IPS DF 6.9 (cell line): ENCODE results near the gene TMEM191C.
A peak's percentile ranks its signal among the peaks of the same experiment; 100 is the strongest.
"Not testable (repeated sequence)": the region's sequence is repeated elsewhere in the genome, so short reads cannot be mapped to it uniquely, and the experiment has no call there.

Experiments
- DNase-seq: peaks from one replicate; pipeline ENCODE4 v3.0.0-alpha.2; 2013; ENCODE audit warnings: low read depth, low spot score
- H3K27ac ChIP-seq: one replicate; pipeline ENCODE4 v1.5.1; 2013; ENCODE audit warnings: low read length, control low read depth
- H3K27me3 ChIP-seq: 2 replicates; pipeline ENCODE4 v1.6.1; 2013; ENCODE audit warnings: mild to moderate bottlenecking, low read length; ENCODE audit not compliant: control insufficient read depth, insufficient read depth
- H3K36me3 ChIP-seq: 2 replicates; pipeline ENCODE4 v1.6.1; 2013; ENCODE audit warnings: low read length; ENCODE audit not compliant: control insufficient read depth, insufficient read depth
- H3K4me1 ChIP-seq: 2 replicates; pipeline ENCODE4 v1.6.1; 2013; ENCODE audit warnings: low read length; ENCODE audit not compliant: control insufficient read depth, insufficient read depth
- H3K4me3 ChIP-seq: 2 replicates; pipeline ENCODE4 v1.5.1; 2013; ENCODE audit warnings: mild to moderate bottlenecking, low read length
- H3K9me3 ChIP-seq: 2 replicates; pipeline ENCODE4 v1.6.1; 2013; ENCODE audit warnings: low read length, inconsistent platforms; ENCODE audit not compliant: control insufficient read depth, insufficient read depth
- WGBS: extraction: QIAGEN DNeasy Blood & Tissue Kit; methylation state at CpG from one replicate; pipeline ENCODE4 v1.1.7; 2013; ENCODE audit warnings: mixed read lengths, missing lambda C conversion rate; ENCODE audit not compliant: insufficient read length, insufficient coverage; 5-methylcytosine and 5-hydroxymethylcytosine counted together

Gene TMEM191C

DNA sequence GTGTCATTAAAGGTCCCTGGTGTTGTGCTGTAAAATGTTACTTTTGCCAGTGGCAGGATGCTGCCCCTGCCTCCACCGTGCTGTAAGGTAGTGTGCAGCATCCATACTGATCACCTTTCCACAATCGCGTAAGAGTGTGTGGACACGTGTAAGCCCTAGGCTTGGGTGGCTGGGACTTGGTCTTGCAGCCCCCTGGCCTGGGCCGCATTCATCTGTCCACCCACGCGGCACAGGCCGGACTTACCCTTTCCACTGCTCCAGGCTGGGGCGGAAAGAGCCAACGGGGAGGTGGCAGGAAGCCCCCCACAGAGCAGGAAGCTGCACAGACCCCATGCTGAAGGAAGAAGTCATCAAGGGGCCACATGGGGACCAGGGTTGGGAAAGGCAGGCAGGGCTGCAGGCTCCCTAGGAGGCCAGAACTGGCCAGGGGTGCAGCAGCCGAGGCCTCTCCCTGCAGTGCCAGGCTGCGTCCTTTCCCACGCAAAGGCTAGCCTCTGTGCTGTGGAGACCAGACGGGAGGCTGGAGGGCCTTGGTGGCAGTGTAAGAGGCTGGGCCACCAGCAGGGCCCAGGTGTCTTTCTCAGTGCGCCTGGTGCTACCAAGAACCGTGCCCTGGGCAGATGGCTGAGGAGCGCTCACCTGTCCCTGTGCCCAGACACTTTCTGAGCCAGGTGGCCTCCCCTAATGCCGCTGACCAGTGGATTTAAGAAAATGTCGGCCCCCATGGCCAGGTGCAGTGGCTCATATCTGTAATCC is 11.7 kb upstream of the TMEM191C start:
- no peak overlapping the region for H3K27ac ChIP-seq
- H3K36me3 ChIP-seq: no peaks in the 10 kb centered on the region; the same call in 1 of the 2 replicates
- H3K4me3 ChIP-seq: no peak overlapping the region
- peaks cover 8% of the 10 kb centered on the region; the same call in 1 of the 2 replicates for H3K4me1 ChIP-seq
- no peak for DNase-seq
- H3K27me3 ChIP-seq: no peaks in the 10 kb centered on the region
- no peaks in the 10 kb centered on the region for H3K9me3 ChIP-seq
- no CpG with 5 or more reads among the region's 19 CpGs for WGBS

DNA sequence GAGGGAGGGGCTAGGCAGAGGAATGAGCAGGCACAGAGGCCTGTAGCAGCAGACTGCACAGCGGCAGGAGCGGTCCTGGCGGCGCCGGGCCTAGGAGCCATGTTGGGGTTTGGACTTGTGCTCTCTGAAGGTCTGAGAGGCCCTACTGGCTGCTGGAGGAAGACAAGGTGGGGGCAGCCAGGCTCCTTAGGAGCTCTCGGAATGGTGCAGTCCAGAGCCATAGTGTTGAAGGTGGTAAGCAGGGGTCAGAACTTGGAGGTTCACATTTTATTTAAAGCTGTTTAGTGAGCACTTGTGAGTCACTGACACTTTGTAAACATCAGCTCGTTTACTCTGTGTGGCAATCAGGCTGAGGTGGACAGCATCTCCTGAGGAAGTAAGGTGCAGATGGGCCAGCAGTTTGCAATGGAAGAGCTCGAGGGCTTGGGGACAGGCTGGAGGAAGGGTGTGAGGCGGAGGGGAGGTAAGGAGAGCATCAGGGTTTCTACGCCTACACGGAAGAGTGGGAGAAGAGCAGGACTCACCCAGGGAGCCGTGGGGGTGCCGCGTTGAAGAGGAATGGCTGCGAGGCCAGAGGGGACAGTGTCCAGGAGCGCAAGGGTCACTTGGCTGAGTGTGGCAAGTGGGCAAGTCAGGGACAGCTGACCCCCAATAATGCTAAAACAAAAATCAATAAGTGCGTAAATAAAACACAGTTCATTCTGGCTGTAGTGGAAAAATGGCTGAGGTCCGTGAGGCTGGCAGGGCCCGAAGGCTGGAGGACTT is 10.0 kb upstream of the TMEM191C start:
- no CpG with 5 or more reads among the region's 19 CpGs for WGBS
- DNase-seq: no peak
- Histone ChIP-seq H3K36me3 (no peaks in the 10 kb centered on the region), H3K9me3 (no peaks in the 10 kb centered on the region), H3K27ac (no peak overlapping the region), H3K4me1 (peaks cover 8% of the 10 kb centered on the region; the same call in 1 of the 2 replicates), H3K27me3 (no peaks in the 10 kb centered on the region), H3K4me3 (no peak overlapping the region)

DNA sequence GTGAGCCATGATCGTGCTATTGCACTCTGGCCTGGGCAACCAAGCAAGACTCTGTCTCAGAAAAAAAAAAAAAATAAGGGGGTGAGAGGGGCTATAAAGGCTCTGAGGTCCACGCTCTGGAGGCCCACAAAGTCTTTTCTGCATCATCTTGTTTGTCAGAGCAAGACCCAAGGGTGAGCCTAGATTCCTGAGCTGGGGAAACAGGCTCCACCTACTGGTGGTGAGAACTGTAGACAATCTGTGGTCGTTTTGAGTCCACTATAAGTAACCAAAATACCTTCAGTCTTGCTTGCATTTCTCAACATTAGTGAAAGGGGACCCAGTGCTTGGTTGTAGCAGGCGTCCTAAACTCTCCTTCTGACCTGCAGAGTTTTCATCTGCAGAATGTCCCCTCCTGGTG is 4.5 kb upstream of the TMEM191C start:
- not testable (repeated sequence) for H3K4me3 ChIP-seq, H3K36me3 ChIP-seq, H3K9me3 ChIP-seq, H3K27me3 ChIP-seq, H3K27ac ChIP-seq, DNase-seq, H3K4me1 ChIP-seq
- no CpG with 5 or more reads among the region's 4 CpGs for WGBS

DNA sequence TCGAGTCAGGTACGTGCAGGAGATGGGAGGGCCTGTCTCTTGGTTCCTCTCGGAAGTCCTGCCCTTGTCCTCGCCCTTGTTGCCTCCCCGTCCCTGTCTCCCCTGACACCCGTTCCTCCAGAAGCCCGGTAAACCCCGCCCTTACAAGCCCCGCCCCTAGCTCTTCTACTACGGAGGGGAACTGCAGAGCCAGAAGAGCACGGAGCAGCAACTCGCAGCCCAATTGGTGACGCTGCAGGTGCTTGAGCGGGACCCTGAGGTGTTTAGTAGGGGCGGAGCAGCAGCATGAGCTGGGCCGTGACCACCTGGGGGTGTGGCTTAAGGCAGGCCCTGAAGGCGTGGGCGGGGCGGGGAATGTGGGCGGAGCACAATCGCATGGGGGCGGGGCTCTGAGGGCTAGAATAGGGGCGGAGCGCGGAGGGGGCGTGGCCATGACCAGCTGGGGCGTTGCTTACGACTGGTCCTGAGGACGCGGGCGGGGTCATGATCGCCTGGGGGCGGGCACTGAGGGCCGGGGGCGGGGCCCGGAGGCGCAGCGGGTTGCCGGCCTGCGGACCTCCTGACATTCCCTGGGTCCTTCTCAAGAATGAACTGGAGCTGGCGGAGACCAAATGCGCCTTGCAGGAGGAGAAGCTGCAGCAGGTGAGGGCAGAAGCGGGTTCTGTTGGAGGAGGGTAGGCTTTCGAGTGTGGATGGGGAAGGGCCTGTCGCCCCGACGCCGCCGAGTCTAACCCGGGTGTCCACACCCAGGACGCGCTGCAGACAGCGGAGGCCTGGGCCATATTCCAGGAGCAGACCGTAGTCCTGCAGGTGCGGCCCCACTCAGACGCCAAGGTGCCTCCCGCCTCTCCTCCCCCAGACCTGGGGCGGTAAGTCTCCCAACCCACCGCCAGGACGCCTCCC is 1.3 kb downstream of the TMEM191C start:
- not testable (repeated sequence) for H3K36me3 ChIP-seq, H3K27me3 ChIP-seq, H3K9me3 ChIP-seq, H3K27ac ChIP-seq, H3K4me1 ChIP-seq
- peak; percentile 25 for DNase-seq
- H3K4me3 ChIP-seq: peak overlapping the region; percentile 46; the same call in 1 of the 2 replicates
- no CpG with 5 or more reads among the region's 60 CpGs for WGBS

DNA sequence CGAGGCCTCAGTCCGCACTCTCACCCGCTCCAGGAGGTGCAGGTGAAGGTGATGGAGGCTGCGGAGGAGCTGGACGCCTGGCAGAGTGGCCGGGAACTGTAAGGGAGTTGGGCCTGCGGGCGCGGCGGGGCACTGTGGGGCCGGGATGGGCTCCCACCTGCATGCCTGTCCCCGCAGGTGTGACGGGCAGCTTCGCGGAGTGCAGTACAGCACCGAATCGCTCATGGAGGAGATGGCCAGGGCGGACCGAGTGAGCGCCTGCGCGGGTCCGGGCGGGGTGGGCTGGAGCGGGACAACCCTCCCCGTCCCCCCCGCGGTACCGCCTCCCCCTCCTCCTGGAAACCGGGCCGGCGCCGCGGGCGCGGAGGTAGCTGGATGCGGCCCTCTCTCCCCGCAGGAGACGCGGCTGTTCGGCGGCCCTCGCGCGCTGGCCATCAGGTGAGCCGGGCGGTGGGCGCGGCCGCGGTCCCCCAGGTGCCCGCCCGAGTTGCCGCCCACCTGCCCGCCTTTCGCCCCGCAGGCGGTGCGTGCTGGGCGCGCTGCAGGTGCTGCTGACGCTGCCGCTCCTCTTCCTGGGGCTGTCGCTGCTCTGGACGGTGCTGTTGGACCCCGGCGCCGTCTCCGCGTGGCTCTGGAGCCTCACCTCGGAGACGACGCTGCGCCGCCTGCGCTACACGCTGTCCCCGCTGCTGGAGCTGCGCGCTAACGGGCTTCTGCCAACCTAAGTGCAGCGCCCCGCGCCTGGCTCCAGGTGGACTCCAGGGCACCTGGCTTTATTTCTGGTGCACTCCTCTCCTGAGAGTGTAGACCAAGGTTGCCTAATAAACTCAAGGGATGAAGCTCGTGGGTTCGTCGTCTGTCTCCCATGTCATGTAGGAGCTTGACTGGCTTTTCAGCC is 2.2 kb downstream of the TMEM191C start:
- H3K4me3 ChIP-seq, H3K36me3 ChIP-seq, H3K27ac ChIP-seq, DNase-seq, H3K4me1 ChIP-seq, H3K27me3 ChIP-seq, H3K9me3 ChIP-seq: not testable (repeated sequence)
- WGBS: no CpG with 5 or more reads among the region's 87 CpGs

DNA sequence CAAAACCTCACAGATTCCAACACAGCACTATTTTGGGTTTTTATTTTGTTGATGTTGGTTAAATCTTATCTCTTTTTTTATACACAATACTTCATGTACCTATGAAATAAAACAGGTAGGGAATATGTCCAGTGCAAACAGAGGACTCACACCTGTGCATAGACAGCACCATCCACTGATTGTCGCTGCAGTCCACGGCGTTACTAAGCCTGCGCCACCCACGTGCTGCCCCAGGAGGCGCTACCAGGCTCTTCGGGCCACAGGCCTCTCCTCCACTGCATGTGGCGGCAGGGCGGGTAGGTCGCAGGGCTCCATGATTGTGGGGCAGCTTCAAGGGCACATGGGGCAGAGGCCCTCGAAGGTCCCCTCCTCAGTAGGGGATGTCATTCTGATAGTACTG is 5.8 kb downstream of the TMEM191C start:
- H3K4me3 ChIP-seq, H3K36me3 ChIP-seq, DNase-seq, H3K9me3 ChIP-seq, H3K27ac ChIP-seq, H3K27me3 ChIP-seq, H3K4me1 ChIP-seq: not testable (repeated sequence)
- WGBS: no CpG with 5 or more reads among the region's 11 CpGs

DNA sequence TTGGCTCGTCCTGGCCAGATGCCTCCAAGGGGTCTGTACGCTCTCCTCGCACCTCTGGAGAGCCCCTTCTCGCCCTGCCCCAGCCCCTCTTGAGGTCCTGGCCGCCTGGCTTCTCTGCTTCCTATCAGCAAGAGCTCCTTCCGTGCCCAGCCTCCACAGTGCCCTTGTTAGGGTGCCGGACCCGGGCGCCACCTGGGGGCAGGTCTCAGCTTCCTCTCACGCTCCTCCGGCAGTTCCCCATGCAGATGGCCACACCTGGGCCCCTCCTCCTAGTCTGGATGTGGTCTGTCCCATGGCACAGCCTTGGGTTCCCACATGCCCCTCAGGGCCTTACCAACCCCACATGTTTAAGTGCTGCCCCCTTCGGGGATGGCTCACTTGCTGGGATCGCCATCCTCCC is 6.5 kb downstream of the TMEM191C start:
- H3K4me3 ChIP-seq, H3K36me3 ChIP-seq, H3K27me3 ChIP-seq, H3K27ac ChIP-seq, H3K4me1 ChIP-seq, DNase-seq, H3K9me3 ChIP-seq: not testable (repeated sequence)
- no CpG with 5 or more reads among the region's 13 CpGs for WGBS

DNA sequence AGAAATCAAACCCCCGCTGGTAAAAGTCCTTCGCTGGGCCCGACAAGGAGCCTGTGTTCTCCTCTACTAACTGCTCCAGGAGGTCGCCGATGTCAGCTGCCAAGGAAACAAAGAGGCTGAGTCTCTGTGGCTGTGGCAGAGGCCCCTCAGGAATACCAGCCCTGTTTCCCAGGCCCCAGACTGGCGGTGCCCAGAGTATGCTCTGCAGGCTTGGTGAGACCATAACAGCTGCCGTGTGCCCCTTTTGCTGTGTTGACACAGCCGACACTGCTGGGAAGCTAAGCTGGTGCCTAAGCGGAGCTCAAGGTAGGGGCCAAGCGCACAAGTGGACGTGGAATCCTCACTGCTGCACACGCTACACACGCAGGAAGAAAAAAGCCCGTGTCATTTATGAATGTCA is 16.9 kb downstream of the TMEM191C start:
- not testable (repeated sequence) for H3K27ac ChIP-seq, H3K36me3 ChIP-seq, H3K9me3 ChIP-seq, H3K27me3 ChIP-seq, DNase-seq, H3K4me3 ChIP-seq, H3K4me1 ChIP-seq
- WGBS: no CpG with 5 or more reads among the region's 14 CpGs

DNA sequence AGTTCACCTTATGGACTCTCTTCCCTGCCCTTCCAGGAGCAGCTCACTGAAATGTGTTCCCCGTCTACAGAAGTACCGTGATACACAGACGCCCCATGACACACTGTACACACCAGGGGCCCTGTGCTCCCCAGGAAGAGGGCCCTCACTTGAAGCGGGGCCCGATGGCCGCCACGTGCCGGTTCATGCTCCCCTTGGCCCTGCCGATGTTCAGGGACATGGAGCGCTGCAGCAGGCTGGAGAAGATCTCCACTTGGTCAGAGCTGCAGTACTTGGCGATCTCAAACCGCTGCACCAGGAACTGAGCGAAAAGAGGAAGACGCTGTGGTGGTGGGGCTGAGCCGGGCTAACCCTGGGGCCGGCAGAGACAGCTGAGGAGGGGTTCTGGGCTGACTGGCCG is 20.5 kb downstream of the TMEM191C start:
- not testable (repeated sequence) for H3K36me3 ChIP-seq, H3K9me3 ChIP-seq, H3K27me3 ChIP-seq, DNase-seq, H3K4me1 ChIP-seq, H3K4me3 ChIP-seq, H3K27ac ChIP-seq
- no CpG with 5 or more reads among the region's 17 CpGs for WGBS
